SK-N-SH (cell line): ENCODE measurements around the gene ARHGEF39. TPM values are rescaled to one million over a fixed set of nuclear protein-coding genes. Genes with fewer than 3 reads are reported as not detected.

Source experiments
- CTCF ChIA-PET: fragments of 300-600, 350-600 bp; formaldehyde crosslinking; extraction: SDS; loops from one replicate; lab custom pipeline; 2021; lab: Yijun Ruan, JAX
- POLR2A ChIA-PET: fragments of 350-600 bp; sonication (Branson Sonifier 250); formaldehyde crosslinking; extraction: SDS; loops from one replicate; lab custom pipeline; 2020; ENCODE audit warnings: antibody characterized with exemption, inconsistent platforms; lab: Yijun Ruan, JAX
- DNase-seq: peaks from one replicate; pipeline ENCODE4 v3.0.0; 2012
- H2AFZ ChIP-seq: fragments of 200-600 bp; sonication (generic); 2 replicates; pipeline ENCODE4 v1.8.1; 2016; ENCODE audit warnings: antibody characterized with exemption, mild to moderate bottlenecking, low read depth
- H3F3A ChIP-seq: fragments of 200-600 bp; sonication (generic); replicated peaks from 2 replicates; pipeline ENCODE3; 2016; ENCODE audit warnings: antibody characterized with exemption, mild to moderate bottlenecking; ENCODE audit not compliant: insufficient read depth
- H3K27ac ChIP-seq, 2 experiments: fragments of 200-500 bp in 1 of 2; fragments of 200-600 bp in 1 of 2; sonication (Bioruptor generic) in 1 of 2; sonication (generic), shearing (Covaris generic) in 1 of 2; 2 replicates each; pipeline versions ENCODE4 v1.5.1 to v1.6.1; 2014 to 2016; ENCODE audit warnings: low read depth in 2 of 2, inconsistent platforms in 1 of 2, low read length in 1 of 2, mild to moderate bottlenecking in 1 of 2, mixed read lengths in 1 of 2
- H3K27me3 ChIP-seq: fragments of 200-600 bp; sonication (generic), shearing (Covaris generic); 2 replicates; pipeline ENCODE4 v1.6.1; 2016; ENCODE audit warnings: mixed run types; ENCODE audit not compliant: insufficient read depth
- H3K36me3 ChIP-seq, 2 experiments: fragments of 200-500 bp in 1 of 2; fragments of 200-600 bp in 1 of 2; sonication (Bioruptor generic) in 1 of 2; sonication (generic) in 1 of 2; replicated peaks in 1 of 2; 2 replicates each; pipeline versions ENCODE3 to v1.5.1; 2014 to 2016; ENCODE audit warnings: low read length in 1 of 2, mild to moderate bottlenecking in 1 of 2; ENCODE audit not compliant: insufficient read depth in 2 of 2, control insufficient read depth in 1 of 2
- H3K4me1 ChIP-seq, 2 experiments: fragments of 200-500 bp in 1 of 2; fragments of 200-600 bp in 1 of 2; sonication (Bioruptor generic) in 1 of 2; sonication (generic), shearing (Covaris generic) in 1 of 2; 2 replicates each; pipeline versions ENCODE4 v1.5.1 to v1.6.1; 2014 to 2016; ENCODE audit warnings: low read depth in 1 of 2, low read length in 1 of 2, mixed run types in 1 of 2; ENCODE audit not compliant: insufficient read depth in 2 of 2, control insufficient read depth in 1 of 2
- H3K4me2 ChIP-seq: fragments of 200-600 bp; sonication (generic), shearing (Covaris generic); 2 replicates; pipeline ENCODE4 v1.6.1; 2017; ENCODE audit warnings: mixed run types
- H3K4me3 ChIP-seq, 2 experiments: fragments of 200-500 bp in 1 of 2; fragments of 200-600 bp in 1 of 2; sonication (Bioruptor generic) in 1 of 2; sonication (generic), shearing (Covaris generic) in 1 of 2; 2 replicates each; pipeline versions ENCODE4 v1.5.1 to v1.8.1; 2014 to 2016; ENCODE audit warnings: low read depth in 2 of 2, inconsistent platforms in 1 of 2, low read length in 1 of 2, mild to moderate bottlenecking in 1 of 2, mixed read lengths in 1 of 2, moderate library complexity in 1 of 2
- H3K79me2 ChIP-seq: fragments of 200-600 bp; sonication (generic); 2 replicates; pipeline ENCODE4 v1.8.1; 2017; ENCODE audit warnings: mild to moderate bottlenecking; ENCODE audit not compliant: insufficient read depth
- H3K9ac ChIP-seq: fragments of 200-600 bp; sonication (generic); 2 replicates; pipeline ENCODE4 v1.6.1; 2017; ENCODE audit warnings: mixed run types
- H3K9me2 ChIP-seq: fragments of 200-600 bp; sonication (generic); 2 replicates; pipeline ENCODE4 v1.6.1; 2017; ENCODE audit warnings: mixed run types
- H3K9me3 ChIP-seq: fragments of 200-600 bp; sonication (generic); 2 replicates; pipeline ENCODE4 v1.6.1; 2017; ENCODE audit warnings: mixed run types, mild to moderate bottlenecking, moderate library complexity
- H4K20me1 ChIP-seq: fragments of 200-600 bp; sonication (generic); 2 replicates; pipeline ENCODE4 v1.6.1; 2017; ENCODE audit warnings: mild to moderate bottlenecking, mixed run types; ENCODE audit not compliant: insufficient read depth
- CTCF ChIP-seq: fragments of 200-600 bp; sonication (generic); IDR thresholded peaks from 2 replicates; pipeline ENCODE4 v1.6.1; 2017; ENCODE audit warnings: antibody characterized with exemption, mild to moderate bottlenecking, moderate library complexity
- ELF1 ChIP-seq: IDR thresholded peaks from 2 replicates; pipeline ENCODE4 v1.4.0; 2012
- EP300 ChIP-seq, 2 experiments: IDR thresholded peaks; 2 replicates each; pipeline versions ENCODE4 v1.4.0 to v1.6.1; 2012; ENCODE audit warnings: borderline replicate concordance in 1 of 2, low read depth in 1 of 2, low read length in 1 of 2
- FOSL2 ChIP-seq: IDR thresholded peaks from 2 replicates; pipeline ENCODE4 v1.4.0; 2012; ENCODE audit warnings: low read depth, mild to moderate bottlenecking, moderate library complexity, borderline replicate concordance
- FOXJ3 ChIP-seq: sonication (generic); formaldehyde crosslinking; IDR thresholded peaks from 2 replicates; pipeline ENCODE4 v1.5.1; 2020; ENCODE audit warnings: mild to moderate bottlenecking, missing genetic modification reagents
- FOXM1 ChIP-seq: IDR thresholded peaks from 2 replicates; pipeline ENCODE4 v1.4.0; 2012; ENCODE audit warnings: low read depth, mild to moderate bottlenecking
- GABPA ChIP-seq: IDR thresholded peaks from 2 replicates; pipeline ENCODE4 v1.4.0; 2012; ENCODE audit warnings: low read depth, mild to moderate bottlenecking
- GATA2 ChIP-seq: sonication (generic); formaldehyde crosslinking; IDR thresholded peaks from 2 replicates; pipeline ENCODE4 v1.5.0; 2020; ENCODE audit warnings: mild to moderate bottlenecking, missing genetic modification reagents
- RAD21 ChIP-seq: IDR thresholded peaks from 2 replicates; pipeline ENCODE4 v1.6.1; 2012; ENCODE audit warnings: mild to moderate bottlenecking, low read length
- RCOR1 ChIP-seq: fragments of 150-350 bp; IDR thresholded peaks from 2 replicates; pipeline ENCODE4 v1.6.1; 2017; ENCODE audit warnings: antibody characterized with exemption, low read length
- RFX5 ChIP-seq: IDR thresholded peaks from 2 replicates; pipeline ENCODE4 v1.6.1; 2012; ENCODE audit warnings: mild to moderate bottlenecking, improper control_type of control experiment, low read length
- TCF12 ChIP-seq: IDR thresholded peaks from 2 replicates; pipeline ENCODE4 v1.4.0; 2012
- USF2 ChIP-seq: fragments of 150-350 bp; IDR thresholded peaks from 2 replicates; pipeline ENCODE4 v1.6.1; 2017; ENCODE audit warnings: antibody characterized with exemption, low read length, low read depth, borderline replicate concordance
- YY1 ChIP-seq: IDR thresholded peaks from 2 replicates; pipeline ENCODE4 v1.4.0; 2012; ENCODE audit warnings: low read depth, mild to moderate bottlenecking
- WGBS: methylation state at CpG from one replicate; pipeline ENCODE4 v1.1.6; 2017; ENCODE audit warnings: low lambda C conversion rate; 5-methylcytosine and 5-hydroxymethylcytosine counted together
- polyA plus RNA-seq, 3 experiments: library from polyadenylated mRNA; depleted of rRNA; stranded (reverse); fragments of >200 nt; gene quantifications; 2 replicates each; pipeline ENCODE4 v1.2.3, GENCODE V29; 2012
- TF ChIP-seq, protein P1 (sequence below): IDR thresholded peaks from 2 replicates; pipeline ENCODE4 v1.4.0; 2012; ENCODE audit warnings: low read depth, borderline replicate concordance
- TF ChIP-seq, protein P2 (sequence below): IDR thresholded peaks from 2 replicates; pipeline ENCODE4 v1.4.0; 2012; ENCODE audit warnings: low read depth
- TF ChIP-seq, protein P3 (sequence below): IDR thresholded peaks from 2 replicates; pipeline ENCODE4 v1.6.1; 2012; ENCODE audit warnings: mild to moderate bottlenecking, low read depth, low read length, moderate library complexity

The ARHGEF39 gene
- polyA plus RNA-seq, 1 of the 3 experiments (the other 2 are of a cell fraction), result 4.9 TPM

GRCh38 chr9:35702696-35703095 lies 37.7 kb upstream of the ARHGEF39 start:
- no peaks in the 10 kb centered on the region for H3K9me3 ChIP-seq
- 98% methylated on average over 7 of the region's 7 CpGs for WGBS
- H2AFZ ChIP-seq, result no peak overlapping the region
- H3K27ac ChIP-seq, result no peak overlapping the region
- no peak for TF ChIP-seq ELF1
- no peak for TF ChIP-seq FOXM1
- TF ChIP-seq, protein P1, sequence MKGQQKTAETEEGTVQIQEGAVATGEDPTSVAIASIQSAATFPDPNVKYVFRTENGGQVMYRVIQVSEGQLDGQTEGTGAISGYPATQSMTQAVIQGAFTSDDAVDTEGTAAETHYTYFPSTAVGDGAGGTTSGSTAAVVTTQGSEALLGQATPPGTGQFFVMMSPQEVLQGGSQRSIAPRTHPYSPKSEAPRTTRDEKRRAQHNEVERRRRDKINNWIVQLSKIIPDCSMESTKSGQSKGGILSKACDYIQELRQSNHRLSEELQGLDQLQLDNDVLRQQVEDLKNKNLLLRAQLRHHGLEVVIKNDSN, result no peak
- no peak for TF ChIP-seq EP300 (IDR thresholded peaks at IDR 0.05; ENCODE audit: borderline replicate concordance in 1 of 2, low read depth in 1 of 2, low read length in 1 of 2)
- TF ChIP-seq CTCF, result no peak
- no peak for TF ChIP-seq GABPA
- no peak for TF ChIP-seq YY1
- TF ChIP-seq TCF12, result no peak
- TF ChIP-seq FOXJ3 (CRISPR knock-in tag), result no peak
- TF ChIP-seq USF2, result no peak
- TF ChIP-seq, protein P2, sequence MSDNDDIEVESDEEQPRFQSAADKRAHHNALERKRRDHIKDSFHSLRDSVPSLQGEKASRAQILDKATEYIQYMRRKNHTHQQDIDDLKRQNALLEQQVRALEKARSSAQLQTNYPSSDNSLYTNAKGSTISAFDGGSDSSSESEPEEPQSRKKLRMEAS, result no peak
- TF ChIP-seq RFX5, result no peak
- TF ChIP-seq GATA2, result no peak
- TF ChIP-seq, all 33 proteins: peak for 0
- POLR2A ChIA-PET, result no interaction called here
- H3F3A ChIP-seq, result peaks cover 20% of the 10 kb centered on the region
- DNase-seq, result no peak
- H3K9ac ChIP-seq, result no peak overlapping the region
- no peaks in the 10 kb centered on the region for H3K27me3 ChIP-seq
- CTCF ChIA-PET, result interaction anchor here (1.1 to 1.4 kb wide), 2 partner anchors 29 to 56 kb away, joined by 3 read pairs; partner anchors contain the start of gene TLN1
- no peaks in the 10 kb centered on the region for H4K20me1 ChIP-seq
- no peak overlapping the region for H3K4me3 ChIP-seq
- no peaks in the 10 kb centered on the region for H3K79me2 ChIP-seq
- H3K9me2 ChIP-seq, result no peaks in the 10 kb centered on the region
- no peak overlapping the region for H3K4me2 ChIP-seq
- peaks cover 63 to 92% of the 10 kb centered on the region in 2 experiments for H3K36me3 ChIP-seq
- no peaks in the 10 kb centered on the region for H3K4me1 ChIP-seq

DNA sequence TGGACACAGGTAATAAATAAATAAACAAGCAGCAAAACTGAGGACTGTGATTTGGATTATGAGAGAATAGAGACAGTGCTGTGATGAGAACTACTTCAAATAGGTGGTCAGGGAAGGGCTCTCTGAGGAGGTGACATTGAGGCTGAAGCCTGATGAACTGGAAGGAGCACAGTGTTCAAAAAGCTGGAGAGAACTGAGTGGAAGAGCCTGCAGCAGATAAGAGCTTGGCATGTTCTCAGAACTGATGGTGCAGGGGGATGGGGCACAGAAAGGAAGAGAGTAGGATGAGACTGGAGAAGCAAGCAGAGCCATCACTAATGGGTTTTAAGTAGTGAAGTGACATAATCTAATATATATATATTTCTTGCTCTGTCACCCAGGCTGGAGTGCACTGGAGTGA lies 35.9 kb upstream of the ARHGEF39 start:
- H3K9me3 ChIP-seq, result no peaks in the 10 kb centered on the region
- POLR2A ChIA-PET, result no interaction called here
- H3K27me3 ChIP-seq, result no peaks in the 10 kb centered on the region
- H3K36me3 ChIP-seq, result peaks cover 55 to 87% of the 10 kb centered on the region in 2 experiments
- H3K27ac ChIP-seq, result no peak overlapping the region
- no peaks in the 10 kb centered on the region for H3K9me2 ChIP-seq
- H3K9ac ChIP-seq, result no peak overlapping the region
- CTCF ChIA-PET, result interaction anchor here (0.8 to 8.3 kb wide), 5 partner anchors 9 to 43 kb away, joined by 3 to 103 read pairs (median 6); partner anchors contain the start of genes ARHGEF39, CCDC107, CREB3 and RMRP
- no peak overlapping the region for H2AFZ ChIP-seq
- H3K79me2 ChIP-seq, result no peaks in the 10 kb centered on the region
- DNase-seq, result no peak
- no peaks in the 10 kb centered on the region for H3K4me1 ChIP-seq
- no peaks in the 10 kb centered on the region for H4K20me1 ChIP-seq
- no peak overlapping the region for H3K4me2 ChIP-seq
- peaks cover 32% of the 10 kb centered on the region for H3F3A ChIP-seq
- H3K4me3 ChIP-seq, result no peak overlapping the region
- TF ChIP-seq, protein P3, sequence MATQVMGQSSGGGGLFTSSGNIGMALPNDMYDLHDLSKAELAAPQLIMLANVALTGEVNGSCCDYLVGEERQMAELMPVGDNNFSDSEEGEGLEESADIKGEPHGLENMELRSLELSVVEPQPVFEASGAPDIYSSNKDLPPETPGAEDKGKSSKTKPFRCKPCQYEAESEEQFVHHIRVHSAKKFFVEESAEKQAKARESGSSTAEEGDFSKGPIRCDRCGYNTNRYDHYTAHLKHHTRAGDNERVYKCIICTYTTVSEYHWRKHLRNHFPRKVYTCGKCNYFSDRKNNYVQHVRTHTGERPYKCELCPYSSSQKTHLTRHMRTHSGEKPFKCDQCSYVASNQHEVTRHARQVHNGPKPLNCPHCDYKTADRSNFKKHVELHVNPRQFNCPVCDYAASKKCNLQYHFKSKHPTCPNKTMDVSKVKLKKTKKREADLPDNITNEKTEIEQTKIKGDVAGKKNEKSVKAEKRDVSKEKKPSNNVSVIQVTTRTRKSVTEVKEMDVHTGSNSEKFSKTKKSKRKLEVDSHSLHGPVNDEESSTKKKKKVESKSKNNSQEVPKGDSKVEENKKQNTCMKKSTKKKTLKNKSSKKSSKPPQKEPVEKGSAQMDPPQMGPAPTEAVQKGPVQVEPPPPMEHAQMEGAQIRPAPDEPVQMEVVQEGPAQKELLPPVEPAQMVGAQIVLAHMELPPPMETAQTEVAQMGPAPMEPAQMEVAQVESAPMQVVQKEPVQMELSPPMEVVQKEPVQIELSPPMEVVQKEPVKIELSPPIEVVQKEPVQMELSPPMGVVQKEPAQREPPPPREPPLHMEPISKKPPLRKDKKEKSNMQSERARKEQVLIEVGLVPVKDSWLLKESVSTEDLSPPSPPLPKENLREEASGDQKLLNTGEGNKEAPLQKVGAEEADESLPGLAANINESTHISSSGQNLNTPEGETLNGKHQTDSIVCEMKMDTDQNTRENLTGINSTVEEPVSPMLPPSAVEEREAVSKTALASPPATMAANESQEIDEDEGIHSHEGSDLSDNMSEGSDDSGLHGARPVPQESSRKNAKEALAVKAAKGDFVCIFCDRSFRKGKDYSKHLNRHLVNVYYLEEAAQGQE, result no peak
- no peak for TF ChIP-seq RCOR1
- TF ChIP-seq RAD21, result no peak
- TF ChIP-seq, protein P1, result no peak
- TF ChIP-seq CTCF, result no peak
- no peak for TF ChIP-seq TCF12
- no peak for TF ChIP-seq GATA2
- TF ChIP-seq FOSL2, result no peak
